Gastroesophageal sphincter (tissue), 3 donors: ENCODE data around the gene MYO3B.

Experiments used
- EP300 ChIP-seq: sonication (generic); formaldehyde crosslinking; IDR thresholded peaks from one replicate; pipeline ENCODE4 v1.6.1; 2017; ENCODE audit warnings: antibody characterized with exemption, mild to moderate bottlenecking
- POLR2AphosphoS5 ChIP-seq: sonication (generic); formaldehyde crosslinking; IDR thresholded peaks from one replicate; pipeline ENCODE4 v1.6.1; 2017; ENCODE audit warnings: antibody characterized with exemption
- TF ChIP-seq, protein P1 (sequence below), 4 experiments: fragments of 200-600 bp in 2 of 4; fragments of 450-650 bp in 2 of 4; sonication (generic) in 1 of 4; IDR thresholded peaks; one replicate each; pipeline ENCODE4 v1.5.1; 2017 to 2019; ENCODE audit warnings: antibody characterized with exemption in 4 of 4, mild to moderate bottlenecking in 2 of 4, moderate library complexity in 2 of 4

DNA sequence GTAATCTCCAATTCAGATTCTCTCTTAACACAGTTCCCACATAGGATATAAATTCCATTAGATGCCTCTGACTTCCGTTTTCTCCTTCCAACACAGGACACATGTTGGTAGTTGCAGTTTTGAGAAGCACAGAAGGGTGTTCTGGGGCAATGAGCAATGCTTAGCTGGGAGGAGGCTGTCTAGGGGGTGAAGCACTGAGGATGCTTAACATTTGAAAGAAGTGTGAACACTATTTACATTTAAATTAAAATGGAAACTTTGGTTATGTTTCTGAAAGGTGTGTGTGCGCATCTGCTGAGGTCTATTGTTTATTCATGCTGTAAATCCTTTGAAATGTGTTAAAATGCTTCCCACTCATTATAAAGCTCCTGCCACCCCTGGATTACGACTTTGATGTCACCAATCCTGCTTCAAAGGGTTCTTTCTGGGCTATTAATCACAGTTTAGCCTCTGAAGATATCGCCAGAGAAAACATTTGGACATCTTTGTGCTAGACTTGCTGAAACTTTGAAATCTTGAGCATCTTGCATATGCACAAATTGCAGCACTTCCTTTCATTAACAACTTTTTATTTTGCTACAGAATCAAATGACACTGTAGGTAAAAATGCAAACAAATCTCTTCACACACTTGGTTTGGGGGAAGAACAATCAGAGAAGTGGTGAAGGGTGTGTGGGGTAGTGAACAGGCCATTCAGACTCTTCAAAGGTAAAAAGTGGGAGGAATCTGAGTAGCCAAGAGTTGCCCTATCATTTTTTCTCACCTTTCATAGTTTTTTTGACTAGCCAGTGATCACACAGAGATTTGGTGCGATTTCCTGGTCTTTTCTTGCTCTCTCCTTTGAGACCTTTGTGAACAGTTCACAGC, 258.4 kb downstream of the MYO3B start:
- TF ChIP-seq, protein P1, sequence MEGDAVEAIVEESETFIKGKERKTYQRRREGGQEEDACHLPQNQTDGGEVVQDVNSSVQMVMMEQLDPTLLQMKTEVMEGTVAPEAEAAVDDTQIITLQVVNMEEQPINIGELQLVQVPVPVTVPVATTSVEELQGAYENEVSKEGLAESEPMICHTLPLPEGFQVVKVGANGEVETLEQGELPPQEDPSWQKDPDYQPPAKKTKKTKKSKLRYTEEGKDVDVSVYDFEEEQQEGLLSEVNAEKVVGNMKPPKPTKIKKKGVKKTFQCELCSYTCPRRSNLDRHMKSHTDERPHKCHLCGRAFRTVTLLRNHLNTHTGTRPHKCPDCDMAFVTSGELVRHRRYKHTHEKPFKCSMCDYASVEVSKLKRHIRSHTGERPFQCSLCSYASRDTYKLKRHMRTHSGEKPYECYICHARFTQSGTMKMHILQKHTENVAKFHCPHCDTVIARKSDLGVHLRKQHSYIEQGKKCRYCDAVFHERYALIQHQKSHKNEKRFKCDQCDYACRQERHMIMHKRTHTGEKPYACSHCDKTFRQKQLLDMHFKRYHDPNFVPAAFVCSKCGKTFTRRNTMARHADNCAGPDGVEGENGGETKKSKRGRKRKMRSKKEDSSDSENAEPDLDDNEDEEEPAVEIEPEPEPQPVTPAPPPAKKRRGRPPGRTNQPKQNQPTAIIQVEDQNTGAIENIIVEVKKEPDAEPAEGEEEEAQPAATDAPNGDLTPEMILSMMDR (IDR thresholded peaks at IDR 0.05), result no peak
- TF ChIP-seq EP300 (no peak), POLR2AphosphoS5 (no peak)
